Measurements from ENCODE around the gene SLC44A5. TPM values are rescaled to one million over a fixed set of nuclear protein-coding genes. Genes with fewer than 3 reads are reported as not detected.
"Not testable (repeated sequence)": the region's sequence is repeated elsewhere in the genome, so short reads cannot be mapped to it uniquely, and the experiment has no call there.

The SLC44A5 gene
- total and polyA plus RNA-seq, 2 experiments from 2014 or later: 3.3 to 11.7 TPM

DNA sequence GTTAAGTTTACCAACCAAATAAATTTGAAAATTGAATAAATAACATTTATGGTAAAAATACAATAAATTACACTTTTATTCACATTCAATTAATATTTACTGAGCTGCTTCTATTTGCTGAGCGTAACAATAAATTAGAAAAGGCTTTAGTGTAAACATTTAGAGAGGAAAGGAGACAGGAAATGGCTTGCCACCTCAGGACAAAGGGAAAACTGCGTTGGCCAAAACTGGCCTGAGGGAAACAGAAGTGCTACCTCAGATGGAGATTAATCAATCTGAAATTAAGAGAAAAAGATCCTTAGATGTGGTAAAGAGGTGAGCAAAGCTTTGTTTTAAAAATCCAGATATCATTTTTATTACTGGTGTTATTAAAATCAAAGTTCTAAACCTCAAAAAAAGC lies 128.0 kb downstream of the SLC44A5 start:
- ATAC-seq (no peak), DNase-seq (ENCODE audit: low spot score) (no peak)
- Histone ChIP-seq H3K36me3 (ENCODE audit: insufficient read depth) (0 out of 2 replicates have a peak, but pooled peaks cover 3% of the 10 kb centered on the region), H3K79me2 (replicated peaks; ENCODE audit: insufficient read depth) (no peaks in the 10 kb centered on the region), H3K27me3 (ENCODE audit: insufficient read depth) (no peaks in the 10 kb centered on the region), H4K20me1 (replicated peaks; ENCODE audit: insufficient read depth) (no peaks in the 10 kb centered on the region), H3F3A (replicated peaks; ENCODE audit: low read depth) (no peaks in the 10 kb centered on the region), H3K27ac (ENCODE audit: low read depth) (no peak overlapping the region), H3K9me2 (ENCODE audit: insufficient read depth) (no peaks in the 10 kb centered on the region; the same call in 1 of the 2 replicates), H2AFZ (no peak overlapping the region), H3K4me3 (no peak overlapping the region), H3K4me2 (no peak overlapping the region), H3K4me1 (ENCODE audit: insufficient read depth) (no peaks in the 10 kb centered on the region)
- no peak overlapping the region for H3K27ac Mint-ChIP-seq
- no peaks in the 10 kb centered on the region for H3K4me1 Mint-ChIP-seq
- no peak overlapping the region for H3K4me3 Mint-ChIP-seq
- TF ChIP-seq, protein P1, sequence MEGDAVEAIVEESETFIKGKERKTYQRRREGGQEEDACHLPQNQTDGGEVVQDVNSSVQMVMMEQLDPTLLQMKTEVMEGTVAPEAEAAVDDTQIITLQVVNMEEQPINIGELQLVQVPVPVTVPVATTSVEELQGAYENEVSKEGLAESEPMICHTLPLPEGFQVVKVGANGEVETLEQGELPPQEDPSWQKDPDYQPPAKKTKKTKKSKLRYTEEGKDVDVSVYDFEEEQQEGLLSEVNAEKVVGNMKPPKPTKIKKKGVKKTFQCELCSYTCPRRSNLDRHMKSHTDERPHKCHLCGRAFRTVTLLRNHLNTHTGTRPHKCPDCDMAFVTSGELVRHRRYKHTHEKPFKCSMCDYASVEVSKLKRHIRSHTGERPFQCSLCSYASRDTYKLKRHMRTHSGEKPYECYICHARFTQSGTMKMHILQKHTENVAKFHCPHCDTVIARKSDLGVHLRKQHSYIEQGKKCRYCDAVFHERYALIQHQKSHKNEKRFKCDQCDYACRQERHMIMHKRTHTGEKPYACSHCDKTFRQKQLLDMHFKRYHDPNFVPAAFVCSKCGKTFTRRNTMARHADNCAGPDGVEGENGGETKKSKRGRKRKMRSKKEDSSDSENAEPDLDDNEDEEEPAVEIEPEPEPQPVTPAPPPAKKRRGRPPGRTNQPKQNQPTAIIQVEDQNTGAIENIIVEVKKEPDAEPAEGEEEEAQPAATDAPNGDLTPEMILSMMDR (conservative IDR thresholded peaks at IDR 0.05; ENCODE audit: low read depth in 2 of 2): no peak
- peaks cover 3% of the 10 kb centered on the region for H3K27me3 Mint-ChIP-seq (ENCODE audit: insufficient read depth, low read depth, poor library complexity)
- H3K9me3 Mint-ChIP-seq: peaks cover 26% of the 10 kb centered on the region
- peaks cover 22% of the 10 kb centered on the region for H3K36me3 Mint-ChIP-seq (ENCODE audit: low read depth)

DNA sequence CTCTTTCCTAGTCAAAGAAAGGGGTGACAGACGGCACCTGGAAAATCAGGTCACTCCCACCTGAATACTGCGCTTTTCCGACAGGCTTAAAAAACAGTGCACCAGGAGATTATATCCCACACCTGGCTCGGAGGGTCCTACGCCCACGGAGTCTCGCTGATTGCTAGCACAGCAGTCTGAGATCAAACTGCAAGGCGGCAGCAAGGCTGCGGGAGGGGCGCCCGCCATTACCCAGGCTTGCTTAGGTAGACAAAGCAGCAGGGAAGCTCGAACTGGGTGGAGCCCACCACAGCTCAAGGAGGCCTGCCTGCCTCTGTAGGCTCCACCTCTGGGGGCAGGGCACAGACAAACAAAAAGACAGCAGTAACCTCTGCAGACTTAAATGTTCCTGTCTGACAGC lies 134.4 kb downstream of the SLC44A5 start:
- not testable (repeated sequence) for H3K79me2 ChIP-seq (replicated peaks; ENCODE audit: insufficient read depth); H3F3A ChIP-seq (replicated peaks; ENCODE audit: low read depth); DNase-seq (ENCODE audit: low spot score); H3K27ac ChIP-seq (ENCODE audit: low read depth); H3K4me2 ChIP-seq; H3K4me3 Mint-ChIP-seq; H3K27me3 Mint-ChIP-seq (ENCODE audit: insufficient read depth, low read depth, poor library complexity); H2AFZ ChIP-seq; H3K36me3 Mint-ChIP-seq (ENCODE audit: low read depth); H3K27ac Mint-ChIP-seq; H3K4me3 ChIP-seq; H3K27me3 ChIP-seq (ENCODE audit: insufficient read depth); H4K20me1 ChIP-seq (replicated peaks; ENCODE audit: insufficient read depth); H3K36me3 ChIP-seq (ENCODE audit: insufficient read depth); ATAC-seq; H3K4me1 ChIP-seq (ENCODE audit: insufficient read depth); H3K4me1 Mint-ChIP-seq; H3K9me2 ChIP-seq (ENCODE audit: insufficient read depth)
- peaks cover 19% of the 10 kb centered on the region for H3K9me3 Mint-ChIP-seq

DNA sequence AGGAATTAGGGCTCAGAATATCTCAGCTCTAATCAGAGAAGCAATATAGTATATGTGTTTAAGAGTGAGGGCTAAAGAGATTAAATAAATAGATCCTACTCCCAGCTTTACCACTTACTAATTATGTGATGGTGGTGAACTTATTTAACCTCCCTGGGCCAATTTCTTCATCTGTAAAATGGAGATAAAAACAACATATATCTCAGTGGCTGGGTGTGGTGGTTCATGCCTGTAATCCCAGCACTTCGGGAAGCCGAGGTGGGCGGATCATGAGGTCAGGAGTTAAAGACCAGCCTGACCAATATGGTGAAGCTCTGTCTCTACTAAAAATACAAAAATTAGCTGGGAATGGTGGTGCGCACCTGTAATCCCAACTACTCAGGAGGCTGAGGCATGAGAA lies 135.2 kb downstream of the SLC44A5 start:
- no peak for ATAC-seq
- H3K27me3 ChIP-seq (ENCODE audit: insufficient read depth): no peaks in the 10 kb centered on the region
- Mint-ChIP-seq H3K4me1 (no peaks in the 10 kb centered on the region), H3K27ac (no peak overlapping the region), H3K36me3 (ENCODE audit: low read depth) (peaks cover 5% of the 10 kb centered on the region; the same call in 1 of the 3 replicates), H3K9me3 (peaks cover 18% of the 10 kb centered on the region), H3K27me3 (ENCODE audit: insufficient read depth, low read depth, poor library complexity) (peaks cover 1% of the 10 kb centered on the region), H3K4me3 (no peak overlapping the region)
- H3K27ac ChIP-seq (ENCODE audit: low read depth): no peak overlapping the region
- no peak for TF ChIP-seq EZH2phosphoT487 (IDR thresholded peaks at IDR 0.05; ENCODE audit: unreplicated experiment)
- no peaks in the 10 kb centered on the region for H3K36me3 ChIP-seq (ENCODE audit: insufficient read depth)
- H4K20me1 ChIP-seq (replicated peaks; ENCODE audit: insufficient read depth): no peaks in the 10 kb centered on the region
- H3K79me2 ChIP-seq (replicated peaks; ENCODE audit: insufficient read depth): no peaks in the 10 kb centered on the region
- no peaks in the 10 kb centered on the region for H3K9me2 ChIP-seq (ENCODE audit: insufficient read depth)
- H3K4me2 ChIP-seq: no peak overlapping the region
- no peak overlapping the region for H3K4me3 ChIP-seq
- no peaks in the 10 kb centered on the region for H3F3A ChIP-seq (replicated peaks; ENCODE audit: low read depth)
- H3K4me1 ChIP-seq (ENCODE audit: insufficient read depth): no peaks in the 10 kb centered on the region
- H2AFZ ChIP-seq: no peak overlapping the region
- DNase-seq (ENCODE audit: low spot score): no peak

DNA sequence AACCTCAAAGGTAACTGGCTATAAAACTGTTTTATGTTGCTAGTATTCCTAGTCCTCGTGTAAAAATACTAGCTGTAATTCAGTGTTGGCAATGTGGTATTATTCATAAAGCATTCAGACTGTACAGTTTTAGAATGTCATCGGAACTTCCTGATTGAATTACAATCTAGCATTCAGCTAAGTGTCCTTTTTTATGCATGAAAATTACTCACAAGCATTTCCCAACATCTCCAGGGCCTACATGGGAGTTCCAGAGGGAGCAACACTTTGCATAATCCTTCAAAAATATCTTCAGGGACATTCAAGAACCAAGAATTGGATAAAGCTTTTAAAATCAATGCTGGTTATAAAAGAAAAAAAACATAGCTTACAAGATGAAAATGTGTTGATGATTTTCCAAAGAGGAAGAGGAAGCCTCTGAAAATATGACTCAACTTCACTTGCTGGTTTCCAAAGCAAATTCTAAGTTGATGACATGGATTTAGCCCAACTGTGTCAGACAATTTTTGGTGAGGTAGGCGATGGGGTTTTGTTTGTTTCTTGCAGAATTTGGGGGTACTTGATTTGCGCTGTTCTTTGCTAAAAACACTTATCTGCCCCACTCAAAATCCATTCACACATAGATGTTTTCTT lies 137.8 kb downstream of the SLC44A5 start:
- no peaks in the 10 kb centered on the region for H3K27me3 Mint-ChIP-seq (ENCODE audit: insufficient read depth, low read depth, poor library complexity)
- H3K4me1 Mint-ChIP-seq: no peaks in the 10 kb centered on the region
- Histone ChIP-seq H3K4me1 (ENCODE audit: insufficient read depth) (no peaks in the 10 kb centered on the region), H3K36me3 (ENCODE audit: insufficient read depth) (no peaks in the 10 kb centered on the region), H3K4me3 (no peak overlapping the region), H2AFZ (no peak overlapping the region), H4K20me1 (replicated peaks; ENCODE audit: insufficient read depth) (no peaks in the 10 kb centered on the region), H3F3A (replicated peaks; ENCODE audit: low read depth) (no peaks in the 10 kb centered on the region), H3K9me2 (ENCODE audit: insufficient read depth) (no peaks in the 10 kb centered on the region), H3K4me2 (no peak overlapping the region), H3K27ac (ENCODE audit: low read depth) (no peak overlapping the region), H3K27me3 (ENCODE audit: insufficient read depth) (no peaks in the 10 kb centered on the region), H3K79me2 (replicated peaks; ENCODE audit: insufficient read depth) (no peaks in the 10 kb centered on the region)
- ATAC-seq: no peak
- H3K27ac Mint-ChIP-seq: no peak overlapping the region
- DNase-seq (ENCODE audit: low spot score): no peak
- H3K36me3 Mint-ChIP-seq (ENCODE audit: low read depth): peaks cover 5% of the 10 kb centered on the region; the same call in 1 of the 3 replicates
- H3K9me3 Mint-ChIP-seq: peaks cover 18% of the 10 kb centered on the region
- no peak overlapping the region for H3K4me3 Mint-ChIP-seq
- TF ChIP-seq EZH2phosphoT487 (IDR thresholded peaks at IDR 0.05; ENCODE audit: unreplicated experiment) (no peak), JUNB (IDR thresholded peaks at IDR 0.05; ENCODE audit: unreplicated experiment) (no peak), NANOG (IDR thresholded peaks at IDR 0.05; ENCODE audit: borderline replicate concordance) (no peak), ZNF114 (CRISPR knock-in tag; IDR thresholded peaks at IDR 0.05) (no peak), STAT1 (IDR thresholded peaks at IDR 0.05; ENCODE audit: unreplicated experiment) (no peak)
- TF ChIP-seq, protein P2, sequence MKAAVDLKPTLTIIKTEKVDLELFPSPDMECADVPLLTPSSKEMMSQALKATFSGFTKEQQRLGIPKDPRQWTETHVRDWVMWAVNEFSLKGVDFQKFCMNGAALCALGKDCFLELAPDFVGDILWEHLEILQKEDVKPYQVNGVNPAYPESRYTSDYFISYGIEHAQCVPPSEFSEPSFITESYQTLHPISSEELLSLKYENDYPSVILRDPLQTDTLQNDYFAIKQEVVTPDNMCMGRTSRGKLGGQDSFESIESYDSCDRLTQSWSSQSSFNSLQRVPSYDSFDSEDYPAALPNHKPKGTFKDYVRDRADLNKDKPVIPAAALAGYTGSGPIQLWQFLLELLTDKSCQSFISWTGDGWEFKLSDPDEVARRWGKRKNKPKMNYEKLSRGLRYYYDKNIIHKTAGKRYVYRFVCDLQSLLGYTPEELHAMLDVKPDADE (IDR thresholded peaks at IDR 0.05): no peak
- TF ChIP-seq, protein P3, sequence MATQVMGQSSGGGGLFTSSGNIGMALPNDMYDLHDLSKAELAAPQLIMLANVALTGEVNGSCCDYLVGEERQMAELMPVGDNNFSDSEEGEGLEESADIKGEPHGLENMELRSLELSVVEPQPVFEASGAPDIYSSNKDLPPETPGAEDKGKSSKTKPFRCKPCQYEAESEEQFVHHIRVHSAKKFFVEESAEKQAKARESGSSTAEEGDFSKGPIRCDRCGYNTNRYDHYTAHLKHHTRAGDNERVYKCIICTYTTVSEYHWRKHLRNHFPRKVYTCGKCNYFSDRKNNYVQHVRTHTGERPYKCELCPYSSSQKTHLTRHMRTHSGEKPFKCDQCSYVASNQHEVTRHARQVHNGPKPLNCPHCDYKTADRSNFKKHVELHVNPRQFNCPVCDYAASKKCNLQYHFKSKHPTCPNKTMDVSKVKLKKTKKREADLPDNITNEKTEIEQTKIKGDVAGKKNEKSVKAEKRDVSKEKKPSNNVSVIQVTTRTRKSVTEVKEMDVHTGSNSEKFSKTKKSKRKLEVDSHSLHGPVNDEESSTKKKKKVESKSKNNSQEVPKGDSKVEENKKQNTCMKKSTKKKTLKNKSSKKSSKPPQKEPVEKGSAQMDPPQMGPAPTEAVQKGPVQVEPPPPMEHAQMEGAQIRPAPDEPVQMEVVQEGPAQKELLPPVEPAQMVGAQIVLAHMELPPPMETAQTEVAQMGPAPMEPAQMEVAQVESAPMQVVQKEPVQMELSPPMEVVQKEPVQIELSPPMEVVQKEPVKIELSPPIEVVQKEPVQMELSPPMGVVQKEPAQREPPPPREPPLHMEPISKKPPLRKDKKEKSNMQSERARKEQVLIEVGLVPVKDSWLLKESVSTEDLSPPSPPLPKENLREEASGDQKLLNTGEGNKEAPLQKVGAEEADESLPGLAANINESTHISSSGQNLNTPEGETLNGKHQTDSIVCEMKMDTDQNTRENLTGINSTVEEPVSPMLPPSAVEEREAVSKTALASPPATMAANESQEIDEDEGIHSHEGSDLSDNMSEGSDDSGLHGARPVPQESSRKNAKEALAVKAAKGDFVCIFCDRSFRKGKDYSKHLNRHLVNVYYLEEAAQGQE (IDR thresholded peaks at IDR 0.05; ENCODE audit: unreplicated experiment): no peak
